Raji (cell line): Measurements from ENCODE around the gene DCAF11.

Experiments used
- POLR2A ChIP-seq: IDR thresholded peaks from 2 replicates; pipeline ENCODE4 v1.6.1; 2011; ENCODE audit warnings: low read depth, low read length, control low read depth; ENCODE audit not compliant: insufficient read depth

DCAF11 gene

DNA sequence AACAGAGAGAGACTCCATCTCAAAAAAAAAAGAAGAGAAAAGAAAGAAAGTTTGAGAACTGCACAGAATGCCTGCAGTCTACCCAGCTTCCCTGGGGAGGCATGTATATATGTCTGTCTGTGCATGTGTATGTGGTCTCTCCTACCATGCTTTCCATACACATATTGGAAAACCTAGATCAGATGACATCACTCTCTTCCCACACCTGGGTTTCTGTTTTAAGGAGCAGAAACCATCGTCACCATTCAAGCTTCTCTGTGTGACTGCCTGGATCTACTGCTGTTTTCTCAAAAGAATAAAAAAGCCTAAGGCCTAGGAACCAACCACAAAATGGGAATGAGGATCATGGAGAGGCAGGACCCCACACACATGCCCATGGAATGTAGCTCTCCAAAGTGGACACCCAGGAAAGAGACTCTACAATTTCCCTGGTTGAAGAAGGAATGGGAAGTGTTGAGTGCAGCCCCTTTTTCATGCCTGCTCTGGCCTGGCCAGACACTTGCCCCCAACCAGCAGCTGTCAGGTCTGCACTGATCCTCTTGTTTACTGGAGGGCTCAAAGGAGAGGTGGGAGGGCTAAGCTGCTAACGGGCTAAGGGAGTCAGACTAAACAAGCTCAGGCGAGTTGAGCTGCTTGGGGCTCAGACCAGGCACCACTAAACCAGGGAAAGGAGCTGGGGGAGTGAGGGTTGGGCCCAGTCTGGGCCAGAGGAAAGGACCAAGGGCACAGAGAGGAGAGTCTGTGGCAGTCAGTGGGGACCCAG lies 28.2 kb upstream of the DCAF11 start:
- no peak for TF ChIP-seq POLR2A

DNA sequence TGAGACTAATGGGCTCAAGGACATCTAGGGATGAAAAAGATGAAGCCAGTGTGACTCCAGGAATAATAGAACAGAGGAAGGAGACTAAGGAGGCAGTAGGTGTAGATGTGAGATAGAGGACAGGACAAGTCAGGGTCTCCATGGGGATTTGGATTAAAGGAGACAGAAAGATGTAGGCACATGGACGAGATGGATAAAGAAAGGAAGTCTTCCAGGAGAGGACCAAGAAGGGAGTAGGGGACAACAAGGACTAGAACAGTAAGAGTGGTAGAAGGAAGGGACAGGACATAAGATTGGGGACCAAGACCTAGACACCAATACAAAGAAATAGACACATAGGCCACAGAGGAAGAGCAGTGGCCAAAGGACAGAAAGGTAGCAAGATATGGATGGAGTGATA lies 27.6 kb upstream of the DCAF11 start:
- no peak for TF ChIP-seq POLR2A

DNA sequence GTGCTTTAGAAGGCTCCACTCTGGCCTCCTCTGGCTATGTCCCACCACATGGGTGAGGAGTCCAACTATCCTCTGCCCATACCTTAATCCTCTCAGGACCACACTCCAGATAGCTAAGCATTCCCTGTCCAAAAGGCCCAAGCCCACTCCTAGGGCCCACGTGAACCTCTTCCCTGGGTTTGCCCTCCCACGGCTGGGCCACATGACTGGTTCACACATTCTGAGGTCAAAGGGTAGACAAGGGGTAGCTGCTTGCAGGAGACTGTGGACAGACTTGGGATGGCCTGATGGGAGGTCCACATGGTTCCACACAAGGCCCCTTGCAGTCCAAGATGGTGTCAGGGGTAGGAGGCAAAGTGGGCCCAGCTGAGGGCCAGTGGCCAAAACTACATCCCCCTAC lies 26.5 kb upstream of the DCAF11 start:
- TF ChIP-seq POLR2A = no peak

DNA sequence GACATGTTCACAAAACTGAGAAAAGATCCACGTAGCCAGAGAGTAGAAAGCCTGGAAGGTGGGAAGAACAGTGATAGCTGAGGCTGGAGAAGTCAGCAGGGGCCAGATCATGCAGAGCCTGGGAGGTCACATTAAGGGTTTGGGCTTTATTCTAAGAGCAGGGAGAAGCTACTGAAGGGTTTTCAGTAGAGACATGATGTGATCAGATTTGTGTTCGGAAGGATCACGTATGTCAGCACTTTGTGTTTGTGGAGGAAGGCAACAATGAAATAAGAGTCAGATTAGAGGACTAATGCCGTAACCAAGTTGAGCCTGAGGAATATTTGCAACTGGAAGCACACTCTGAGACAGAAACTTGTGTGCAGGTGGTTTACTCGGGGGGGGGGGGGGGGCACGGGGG lies 24.7 kb upstream of the DCAF11 start:
- no peak for TF ChIP-seq POLR2A

DNA sequence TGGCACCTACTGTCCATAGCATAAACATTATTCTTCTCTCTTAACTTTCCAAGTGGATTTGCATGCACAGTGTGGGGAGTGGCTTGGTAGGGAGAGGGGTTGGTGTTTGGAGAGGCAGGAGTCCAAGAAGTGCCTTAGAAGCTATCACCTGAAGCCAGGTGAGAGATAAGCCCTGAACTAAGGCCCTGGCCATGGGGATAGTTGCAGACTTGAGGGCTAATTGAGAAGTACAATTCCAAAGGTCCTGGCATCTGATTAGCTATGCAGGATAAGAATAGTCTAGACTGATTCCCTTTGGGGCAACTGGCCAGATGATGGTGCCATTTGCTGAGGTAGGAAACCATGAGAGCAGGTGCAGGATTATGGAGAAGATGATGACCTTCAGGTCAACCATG lies 22.5 kb upstream of the DCAF11 start:
- TF ChIP-seq POLR2A = no peak

DNA sequence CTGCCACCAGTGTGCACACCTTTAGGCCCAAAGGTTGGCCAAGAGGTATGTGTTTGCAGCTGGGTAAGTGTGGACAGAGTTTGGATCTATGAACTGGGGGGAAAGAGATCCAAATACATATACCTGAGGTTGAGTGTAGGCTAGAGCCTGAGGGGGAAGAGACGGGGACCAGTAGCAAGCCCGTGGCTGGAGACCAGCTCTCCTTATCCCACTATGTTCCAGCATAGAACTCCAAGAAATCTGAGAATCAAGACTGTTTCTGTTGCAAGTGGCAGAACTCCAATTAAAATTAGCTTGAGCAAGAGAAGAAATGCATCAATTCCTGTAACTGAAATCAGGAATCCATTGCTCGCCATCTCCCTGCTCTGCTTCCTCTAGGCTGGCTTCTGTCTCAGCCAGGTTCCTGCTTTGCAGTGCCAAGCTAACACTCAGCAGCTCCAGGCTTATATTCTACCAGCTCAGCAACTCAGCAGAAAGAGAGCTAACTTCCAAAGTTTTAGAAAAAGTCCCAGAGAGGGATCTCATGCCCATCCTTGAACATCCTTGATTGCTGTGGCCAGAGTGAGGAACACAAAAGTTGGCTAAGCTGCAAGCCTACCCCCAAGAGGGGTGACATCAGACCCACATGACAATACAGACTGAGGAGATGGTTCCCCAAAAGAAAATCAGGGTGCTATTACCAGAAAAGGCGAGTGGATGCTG lies 21.9 kb upstream of the DCAF11 start:
- no peak; the same call in 1 of the 2 replicates for TF ChIP-seq POLR2A

DNA sequence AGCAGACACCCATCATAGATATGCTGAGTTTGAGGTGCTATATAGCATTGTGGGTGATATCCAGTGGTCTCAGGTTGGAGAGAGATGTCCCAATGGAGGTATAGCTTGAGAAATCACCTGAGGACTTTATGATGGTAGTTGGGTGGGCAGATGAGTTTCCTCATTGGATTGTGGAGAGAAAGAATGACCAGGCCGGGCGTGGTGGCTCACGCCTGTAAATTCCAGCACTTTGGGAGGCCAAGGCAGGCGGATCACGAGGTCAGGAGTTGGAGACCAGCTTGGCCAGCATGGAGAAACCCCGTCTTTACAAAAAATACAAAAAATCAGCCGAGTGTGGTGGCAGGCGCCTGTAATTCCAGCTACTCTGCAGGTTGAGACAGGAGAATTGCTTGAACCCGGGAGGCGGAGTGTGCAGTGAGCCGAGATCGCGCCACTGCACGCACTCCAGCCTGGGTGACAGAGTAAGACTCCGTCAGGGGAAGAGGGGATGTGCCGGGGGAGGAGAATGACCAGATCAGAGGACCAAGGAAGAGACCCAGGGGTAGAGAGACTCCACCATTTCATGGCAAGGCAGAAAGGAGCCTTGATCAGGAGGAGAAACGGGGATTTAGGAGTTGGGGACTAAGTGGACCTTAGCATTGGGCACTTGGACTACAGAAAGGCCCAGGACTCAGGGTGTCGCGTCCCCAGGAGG lies 21.2 kb upstream of the DCAF11 start:
- no peak for TF ChIP-seq POLR2A

DNA sequence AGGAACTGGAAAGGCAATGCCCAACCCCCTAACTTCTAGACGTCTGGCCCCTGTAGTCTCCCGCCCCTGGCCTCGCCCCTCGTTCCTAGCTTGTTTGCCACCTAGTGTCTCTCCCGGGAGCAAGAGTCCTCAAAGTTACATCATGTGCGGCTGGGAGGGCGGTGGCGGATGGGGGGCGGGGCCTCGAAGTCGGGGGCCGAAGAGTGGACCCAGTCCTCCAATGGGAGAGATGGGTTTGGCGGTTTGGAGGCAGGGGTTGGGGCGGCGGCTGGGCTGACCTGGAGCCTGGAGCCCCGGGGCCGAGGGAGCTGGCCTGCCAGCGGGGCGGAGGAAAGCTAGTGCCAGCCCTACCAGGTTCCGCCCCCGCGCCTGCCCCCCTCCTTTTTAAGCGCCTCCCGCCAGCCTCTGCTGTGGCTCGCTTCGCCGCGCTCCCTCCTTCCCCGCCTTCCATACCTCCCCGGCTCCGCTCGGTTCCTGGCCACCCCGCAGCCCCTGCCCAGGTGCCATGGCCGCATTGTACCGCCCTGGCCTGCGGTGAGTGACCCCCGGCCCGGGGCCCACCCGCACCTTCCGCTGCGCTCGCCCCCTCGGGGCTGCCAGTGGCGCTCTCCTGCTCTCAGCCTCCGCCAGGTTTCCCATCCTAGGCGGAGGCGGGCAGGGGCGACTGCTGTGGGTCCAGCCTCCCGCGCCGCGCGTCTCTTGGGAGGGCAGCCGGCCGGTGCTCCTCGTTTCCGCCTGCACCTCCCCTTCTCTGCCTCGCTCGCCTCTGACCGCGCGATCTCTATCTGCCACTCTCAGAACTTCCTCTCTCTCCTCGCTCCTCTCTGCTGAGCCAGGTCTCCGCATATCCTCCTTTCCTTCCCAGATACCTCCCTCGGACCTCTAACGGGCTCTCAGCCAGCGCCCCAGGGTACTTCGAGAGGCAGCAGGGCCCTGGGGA lies 20.4 kb upstream of the DCAF11 start, which contains the start of gene PCK2:
Gene PCK2, plus strand, starts transcription at position 411 of the 940 bp plus-strand sequence. Its CDS starts 95 bp downstream, at position 506.
- peak; percentile 91 for TF ChIP-seq POLR2A

DNA sequence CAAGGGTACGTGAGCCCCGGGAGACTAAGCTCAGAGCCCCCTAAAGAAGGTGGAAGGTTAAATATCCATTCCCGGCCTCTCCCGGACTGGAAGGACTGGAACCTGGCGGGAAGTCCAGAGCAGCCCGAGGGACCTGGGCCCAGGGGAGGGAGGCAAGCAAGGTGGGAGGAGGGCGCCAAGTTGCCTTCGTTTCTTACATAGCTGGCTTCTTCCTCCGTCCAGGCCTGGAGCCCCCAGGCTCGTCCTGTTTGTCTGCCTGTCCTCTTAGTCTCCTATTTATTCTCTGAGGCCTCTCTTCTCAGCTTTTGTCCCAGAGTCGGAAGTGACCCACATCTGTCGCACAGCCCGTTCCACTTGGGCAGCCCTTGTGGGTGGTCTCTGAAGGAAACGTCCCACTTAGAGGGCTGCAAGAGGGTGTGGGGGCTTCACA lies 19.7 kb upstream of the DCAF11 start:
- TF ChIP-seq POLR2A = no peak

DNA sequence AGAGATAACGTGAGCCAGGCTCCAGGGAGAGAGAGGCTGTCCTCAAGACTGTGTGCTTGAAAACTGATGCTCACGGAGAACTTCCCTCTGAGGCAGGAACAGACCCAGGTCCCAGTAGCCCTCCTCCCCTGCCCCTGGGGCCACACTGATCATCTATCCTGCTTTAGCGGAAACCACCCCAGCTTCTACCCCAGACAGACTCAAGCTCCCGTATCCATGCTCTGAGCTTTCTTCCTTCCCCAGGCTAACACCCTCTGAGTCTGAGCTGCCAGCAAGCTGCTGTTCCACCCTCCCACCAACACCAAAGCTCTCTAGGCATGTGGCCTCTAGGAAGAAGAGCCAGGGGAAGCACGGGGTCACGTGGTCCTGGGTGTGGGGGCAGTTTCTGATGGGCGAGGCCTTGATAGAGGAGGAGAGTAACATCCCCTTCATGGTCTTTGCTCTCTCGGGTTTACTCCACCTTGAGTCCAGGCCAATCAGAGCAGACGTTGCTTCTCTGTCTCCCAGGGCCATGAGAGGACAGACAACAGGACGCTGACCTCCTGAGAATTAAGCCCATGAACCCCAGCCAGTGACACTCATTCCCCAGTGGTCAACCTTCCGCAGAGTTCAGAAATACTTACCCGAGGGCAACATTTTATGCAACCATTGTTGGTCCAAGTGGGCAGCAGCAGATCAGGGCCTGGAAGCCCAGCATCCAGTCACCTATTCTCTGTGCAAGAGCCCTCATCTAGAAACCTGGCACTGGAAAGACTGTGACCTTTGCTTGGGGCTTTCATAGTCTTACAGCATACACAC lies 19.1 kb upstream of the DCAF11 start:
- TF ChIP-seq POLR2A = peak; percentile 90

DNA sequence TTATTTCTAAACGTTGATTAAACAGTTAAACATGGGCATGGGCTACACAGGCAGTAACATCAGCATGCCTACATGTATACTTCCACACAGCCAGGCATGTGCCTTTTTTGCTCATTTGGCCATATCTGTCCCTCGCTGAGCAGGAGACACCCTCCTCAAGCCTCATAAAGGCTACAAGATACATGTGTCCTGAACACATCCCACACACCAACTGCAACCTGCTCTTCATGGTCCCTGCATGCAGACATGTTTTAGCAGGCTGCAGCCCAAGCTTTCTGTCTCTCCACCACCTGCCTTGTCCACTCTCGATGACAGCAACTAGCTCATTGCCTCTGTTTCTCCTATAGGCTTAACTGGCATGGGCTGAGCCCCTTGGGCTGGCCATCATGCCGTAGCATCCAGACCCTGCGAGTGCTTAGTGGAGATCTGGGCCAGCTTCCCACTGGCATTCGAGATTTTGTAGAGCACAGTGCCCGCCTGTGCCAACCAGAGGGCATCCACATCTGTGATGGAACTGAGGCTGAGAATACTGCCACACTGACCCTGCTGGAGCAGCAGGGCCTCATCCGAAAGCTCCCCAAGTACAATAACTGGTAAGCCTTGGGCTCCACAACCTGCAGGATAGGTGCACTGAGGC lies 17.9 kb upstream of the DCAF11 start:
- peak; percentile 44; the same call in 1 of the 2 replicates for TF ChIP-seq POLR2A

DNA sequence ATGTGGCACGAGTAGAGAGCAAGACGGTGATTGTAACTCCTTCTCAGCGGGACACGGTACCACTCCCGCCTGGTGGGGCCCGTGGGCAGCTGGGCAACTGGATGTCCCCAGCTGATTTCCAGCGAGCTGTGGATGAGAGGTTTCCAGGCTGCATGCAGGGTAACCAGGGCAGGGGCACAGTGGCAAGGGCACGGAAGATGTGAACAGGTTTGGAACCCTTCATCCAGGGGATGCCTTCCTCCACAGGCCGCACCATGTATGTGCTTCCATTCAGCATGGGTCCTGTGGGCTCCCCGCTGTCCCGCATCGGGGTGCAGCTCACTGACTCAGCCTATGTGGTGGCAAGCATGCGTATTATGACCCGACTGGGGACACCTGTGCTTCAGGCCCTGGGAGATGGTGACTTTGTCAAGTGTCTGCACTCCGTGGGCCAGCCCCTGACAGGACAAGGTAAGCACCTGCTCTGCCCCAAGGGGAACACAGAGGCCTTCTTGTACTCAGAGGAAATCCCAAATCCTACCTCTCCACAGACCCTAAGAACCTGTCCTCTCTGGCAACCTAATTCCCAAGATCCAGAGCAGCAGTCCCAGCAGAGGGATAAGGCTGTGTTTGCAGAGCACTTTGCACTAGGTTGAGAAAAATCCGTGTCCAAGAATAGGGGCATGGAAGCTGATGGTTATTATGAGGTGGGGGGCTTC lies 16.2 kb upstream of the DCAF11 start:
- no peak for TF ChIP-seq POLR2A
